Hippocampal formation (tissue), 2 donors: Measurements from ENCODE around the gene RHOB.
A peak's percentile ranks its signal among the peaks of the same experiment; 100 is the strongest.

Experiments used
- DNase-seq, 2 donors: peaks; one replicate each; lab custom pipeline; 2025; lab: John Stamatoyannopoulos, UW

RHOB gene

DNA sequence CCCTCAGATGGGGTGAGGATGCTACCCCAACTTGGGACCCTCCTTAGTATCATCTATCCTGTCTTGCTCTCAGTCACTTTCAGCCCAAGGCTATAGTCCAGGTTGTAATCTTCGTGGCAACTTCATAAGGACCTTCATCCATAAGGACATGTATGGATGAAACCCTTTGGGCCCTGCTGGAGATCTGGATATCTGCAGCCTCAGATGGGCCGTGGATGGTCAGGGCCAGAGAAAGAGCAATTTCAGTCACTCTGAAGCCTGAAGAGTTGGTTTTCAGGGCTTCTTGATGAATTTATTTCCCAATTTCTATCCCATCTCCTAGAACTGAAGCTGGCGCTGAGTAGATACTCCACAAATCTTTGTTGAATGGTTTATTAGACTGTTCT is 28.7 kb downstream of the RHOB start:
- DNase-seq: no peak

DNA sequence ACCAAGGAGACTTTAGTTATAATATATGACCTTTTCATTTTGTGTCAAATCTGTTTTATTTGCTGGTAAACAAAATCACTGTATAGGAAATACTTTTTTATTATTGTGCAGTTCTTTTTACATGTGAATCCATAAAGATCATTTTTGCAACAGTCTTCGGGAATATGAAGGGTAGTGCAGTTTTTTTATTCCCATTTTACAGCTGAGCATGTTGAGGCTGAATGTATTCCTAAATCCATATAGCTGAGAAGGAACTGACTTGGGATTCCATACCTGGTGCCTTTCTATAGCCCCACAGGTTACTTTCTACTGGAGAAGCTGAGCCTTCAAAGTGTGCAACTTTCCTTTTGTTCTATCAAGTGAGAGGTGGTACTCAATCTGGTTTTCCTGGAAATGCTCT is 29.6 kb downstream of the RHOB start:
- no peak for DNase-seq

DNA sequence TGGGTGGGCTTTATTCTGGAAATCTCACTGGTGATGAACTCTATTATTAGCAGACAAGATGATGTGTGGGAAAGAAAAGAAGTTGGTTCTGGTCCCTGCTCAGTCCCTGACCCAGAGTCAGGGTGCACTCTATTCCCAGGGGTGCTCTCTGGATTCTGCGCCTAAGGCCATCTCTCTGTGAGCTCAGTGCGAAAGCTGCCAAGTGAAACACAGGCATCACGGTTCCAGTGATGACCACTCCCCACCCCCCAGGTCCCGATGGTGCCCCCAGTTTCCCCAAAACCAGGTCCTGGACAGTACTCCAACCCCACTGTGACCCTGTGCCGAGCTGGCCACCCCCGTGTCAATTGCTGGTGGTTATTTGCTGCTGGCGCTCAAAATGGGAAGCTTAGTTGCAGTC is 30.1 kb downstream of the RHOB start:
- DNase-seq: no peak

DNA sequence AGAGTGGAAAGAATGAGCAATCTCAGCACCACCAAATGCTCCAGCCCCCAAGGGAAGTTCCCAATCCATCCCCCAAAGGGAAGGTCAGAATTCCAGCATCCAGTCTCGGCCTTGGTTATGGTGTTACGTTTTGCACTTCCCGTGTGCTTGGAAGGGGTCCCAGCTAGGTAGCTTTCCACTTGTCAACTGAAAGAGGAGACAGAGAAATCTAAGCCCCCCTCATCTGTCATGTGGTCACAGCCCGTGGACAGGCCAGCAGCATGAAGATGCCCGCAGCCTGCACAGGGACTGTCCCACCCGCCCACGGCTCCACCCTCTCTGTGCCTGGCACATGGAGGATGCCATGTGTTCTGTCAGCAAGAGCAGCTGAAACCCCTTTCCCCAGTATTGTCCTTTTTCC is 32.1 kb downstream of the RHOB start:
- no peak for DNase-seq

DNA sequence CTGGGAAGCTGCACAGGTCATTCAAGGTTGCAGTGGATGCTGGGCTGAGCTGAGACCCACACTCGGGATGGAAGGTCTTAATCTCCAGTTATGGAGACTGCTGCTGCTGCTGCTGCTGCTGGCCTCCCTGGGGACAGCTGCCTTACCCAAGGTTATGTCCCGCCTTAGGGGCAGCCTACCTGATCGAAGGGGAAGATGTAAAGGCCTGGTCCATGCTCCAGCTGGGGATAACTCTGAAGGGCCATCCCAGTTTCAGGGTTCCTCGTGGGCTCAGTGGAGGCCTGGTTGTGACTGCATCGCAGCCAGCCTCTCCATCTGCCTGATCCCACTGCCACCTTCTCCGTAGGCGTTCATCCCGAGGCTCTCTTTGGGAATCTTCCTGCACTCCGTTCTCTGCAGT is 33.0 kb downstream of the RHOB start:
- DNase-seq: no peak

DNA sequence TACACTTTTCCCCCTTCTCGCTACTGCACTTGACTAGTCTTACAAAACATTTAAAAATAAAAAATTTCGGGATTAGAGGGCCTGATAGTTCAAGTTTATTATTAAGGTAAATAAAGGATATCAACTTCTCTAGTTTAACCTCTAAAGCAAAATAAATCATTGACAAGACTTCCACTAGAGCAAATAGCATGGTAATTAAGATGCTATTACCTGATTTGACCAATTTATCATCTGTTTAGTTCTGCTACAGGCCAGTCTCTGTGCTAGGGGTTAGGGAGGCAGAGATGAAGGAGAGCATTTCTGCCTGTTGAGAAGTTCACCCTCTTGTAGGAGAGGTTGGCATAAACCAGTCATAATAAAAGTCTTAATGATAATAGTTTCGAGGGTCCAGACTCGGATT is 34.0 kb downstream of the RHOB start:
- DNase-seq: no peak

DNA sequence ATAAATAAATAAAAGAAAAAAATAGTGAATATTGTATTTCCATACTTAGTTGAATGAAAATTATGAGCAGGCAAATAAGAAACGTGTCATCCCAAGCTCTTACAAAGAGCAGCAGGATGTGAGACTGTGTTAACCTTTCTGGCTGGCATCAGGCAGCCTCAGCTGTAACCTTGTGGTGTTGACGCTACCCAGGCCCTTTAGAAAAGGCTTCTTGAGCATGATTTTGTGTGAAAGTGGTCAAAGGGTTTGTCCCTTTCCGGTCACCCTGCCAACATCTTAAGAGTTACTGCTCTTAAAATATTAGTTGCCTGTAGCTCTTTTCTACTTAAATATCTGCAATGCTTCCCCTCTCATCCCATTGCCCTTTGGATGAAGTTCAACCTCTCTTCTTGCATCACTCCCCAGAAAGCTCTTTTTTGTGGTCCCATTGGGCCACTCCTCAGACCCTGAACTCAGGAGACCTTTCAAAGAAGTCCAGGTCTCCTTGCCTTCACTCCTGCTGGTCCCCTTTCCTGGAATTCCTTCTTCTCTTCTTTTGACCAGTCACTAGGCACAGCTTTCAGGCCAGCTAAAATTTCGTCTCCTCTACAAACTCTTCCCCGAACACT is 35.0 kb downstream of the RHOB start:
- no peak for DNase-seq

DNA sequence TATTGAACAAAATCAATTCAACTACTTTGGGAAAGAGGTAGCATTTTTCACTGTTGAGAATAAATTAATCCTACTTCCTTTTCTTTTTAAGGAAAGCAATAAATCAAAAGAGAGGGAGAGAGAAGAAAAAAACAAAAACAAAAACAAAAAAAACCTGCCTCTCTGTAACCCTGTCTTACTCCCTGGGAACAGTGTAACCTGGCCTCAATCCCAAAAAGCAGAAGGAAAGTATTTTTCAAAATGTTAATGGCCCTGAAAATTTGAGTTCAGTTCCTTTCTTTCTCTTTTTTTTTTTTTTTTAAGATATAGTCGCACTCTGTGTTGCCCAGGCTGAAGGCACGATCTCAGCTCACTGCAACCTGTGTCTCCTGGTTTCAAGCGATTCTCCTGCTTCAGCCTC is 35.9 kb downstream of the RHOB start:
- no peak for DNase-seq

DNA sequence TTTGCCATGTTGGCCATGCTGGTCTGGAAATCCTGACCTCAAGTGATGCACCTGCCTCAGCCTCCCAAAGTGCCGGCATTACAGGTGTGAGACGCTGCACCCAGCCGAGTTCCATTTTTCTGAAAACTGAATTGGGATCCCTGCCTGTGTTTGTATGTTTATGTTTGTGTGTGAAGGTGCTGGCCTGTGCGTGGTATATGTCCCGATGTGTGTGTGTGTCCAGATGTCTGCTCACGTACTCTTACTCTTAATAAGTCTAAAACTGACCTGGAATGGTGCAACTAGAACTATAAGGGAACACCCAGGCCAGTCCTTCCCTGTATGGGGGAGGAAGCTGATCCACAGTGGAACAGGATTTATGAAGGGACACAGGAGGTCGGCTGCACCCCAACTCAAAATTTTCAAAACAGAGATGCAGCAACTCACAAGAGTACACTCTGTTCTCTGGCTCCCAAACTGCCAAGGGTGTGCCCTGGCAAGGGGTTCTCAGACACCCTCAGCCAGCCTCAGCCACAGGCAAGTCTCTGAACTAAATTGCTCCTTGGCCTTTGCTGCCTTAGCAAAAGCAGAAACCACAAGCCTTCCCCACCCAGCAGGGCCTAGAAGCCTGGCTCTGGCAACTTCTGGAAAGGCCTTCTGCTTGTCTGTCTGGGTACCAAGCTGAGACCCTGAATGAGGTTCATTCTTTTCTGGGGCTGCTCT is 36.5 kb downstream of the RHOB start:
- DNase-seq: peak; percentile 43 to 46

DNA sequence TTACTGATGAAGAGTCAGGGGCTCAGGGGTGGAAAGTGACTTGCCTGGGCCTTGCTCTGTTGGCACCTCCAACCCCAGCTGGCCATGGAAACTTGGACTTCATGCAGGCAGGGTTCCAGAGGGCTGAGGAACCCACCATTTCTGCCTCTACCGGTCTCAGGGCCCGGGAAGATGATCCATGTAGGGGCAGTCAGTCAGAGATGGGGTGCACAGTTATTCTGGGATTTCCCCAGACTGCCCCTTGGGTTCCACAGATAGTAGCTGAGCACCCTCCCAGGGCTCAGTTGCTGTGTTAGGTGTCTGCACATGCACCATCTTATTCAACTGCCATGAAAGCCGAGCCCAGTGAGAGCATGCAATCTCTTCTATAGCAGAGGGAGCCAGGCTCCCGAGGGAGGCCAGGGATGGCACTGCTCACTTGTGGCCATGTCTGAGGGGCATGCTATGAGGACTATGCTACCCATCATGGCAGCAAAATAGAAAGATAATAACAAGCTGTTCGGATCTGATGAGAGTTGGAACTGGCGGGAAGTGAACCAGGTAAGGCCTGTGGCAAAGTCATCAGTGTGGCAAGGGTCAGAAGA is 37.3 kb downstream of the RHOB start:
- DNase-seq: no peak

DNA sequence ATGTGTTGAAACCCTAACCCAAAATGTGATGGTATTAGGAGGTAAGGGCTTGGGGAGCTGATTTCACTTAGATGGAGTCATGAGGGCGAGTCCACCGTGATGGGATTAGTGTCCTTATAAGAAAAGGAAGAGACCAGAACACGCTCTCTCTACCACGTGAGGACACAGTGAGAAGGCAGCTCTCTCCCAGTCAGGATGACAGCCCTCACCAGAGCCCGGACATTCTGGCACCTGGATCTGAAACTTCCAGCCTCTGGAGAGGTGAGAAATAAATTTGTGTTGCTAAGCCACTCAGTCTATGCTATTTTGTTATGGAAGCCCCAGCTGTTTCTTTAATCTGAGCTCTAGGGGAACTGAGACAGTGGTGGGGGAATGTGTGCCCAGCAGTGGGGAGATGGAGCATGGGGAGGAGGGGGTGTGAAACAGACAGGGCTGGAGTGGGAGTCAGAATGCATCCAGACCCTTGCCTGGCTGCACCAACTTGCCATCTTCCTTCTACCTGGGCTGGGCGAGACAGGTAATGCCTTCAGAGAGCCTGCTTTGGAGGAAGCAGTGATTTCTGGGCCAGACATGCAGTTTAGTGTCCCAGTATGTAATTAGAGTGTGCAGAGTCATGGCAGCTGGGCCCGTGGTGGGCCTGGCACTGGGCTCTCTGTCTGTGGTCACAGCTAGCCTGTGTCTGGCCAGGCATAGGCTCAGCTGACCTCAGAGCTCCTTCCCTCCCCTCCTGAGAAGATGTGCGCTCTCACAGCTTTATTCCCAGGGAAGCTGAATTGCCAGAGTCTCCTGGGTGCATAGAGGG is 38.1 kb downstream of the RHOB start:
- no peak for DNase-seq

DNA sequence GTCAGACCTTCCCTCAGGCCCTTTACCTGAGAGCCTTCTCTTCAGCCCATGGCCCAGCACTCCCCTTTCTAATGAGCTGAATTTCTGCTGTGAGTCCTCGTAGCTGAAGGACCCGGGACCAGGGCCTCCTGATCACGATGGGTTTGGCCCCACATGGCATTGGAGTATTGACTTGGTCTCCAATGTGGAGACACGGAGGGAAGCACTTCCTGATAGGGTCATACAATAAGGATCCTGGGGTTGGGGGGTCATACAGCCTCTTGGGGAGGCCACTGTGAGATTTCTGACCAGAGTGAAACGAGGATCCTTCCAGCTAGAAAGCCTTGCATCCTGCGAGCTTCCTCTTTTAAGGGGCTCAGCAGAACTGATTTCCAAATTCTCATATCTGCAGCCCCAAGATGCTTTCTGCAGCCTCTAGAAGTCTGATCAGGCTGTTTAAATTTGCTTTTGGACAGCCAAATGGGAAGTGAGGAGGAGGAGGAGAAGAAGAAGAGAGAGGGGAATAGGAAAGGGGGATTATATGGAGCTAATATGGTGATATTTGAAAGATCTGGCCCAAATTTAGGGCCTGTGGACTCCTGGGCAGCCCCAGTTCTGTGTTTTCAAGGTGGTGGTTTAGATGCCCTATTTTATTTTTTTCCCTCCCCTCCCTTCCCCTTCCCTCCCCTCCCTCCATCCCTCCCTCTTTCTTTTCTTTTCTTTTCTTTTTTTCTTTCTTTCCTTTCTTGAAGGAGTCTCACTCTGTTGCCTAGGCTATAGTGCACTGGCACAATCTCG is 38.9 kb downstream of the RHOB start:
- DNase-seq: no peak

DNA sequence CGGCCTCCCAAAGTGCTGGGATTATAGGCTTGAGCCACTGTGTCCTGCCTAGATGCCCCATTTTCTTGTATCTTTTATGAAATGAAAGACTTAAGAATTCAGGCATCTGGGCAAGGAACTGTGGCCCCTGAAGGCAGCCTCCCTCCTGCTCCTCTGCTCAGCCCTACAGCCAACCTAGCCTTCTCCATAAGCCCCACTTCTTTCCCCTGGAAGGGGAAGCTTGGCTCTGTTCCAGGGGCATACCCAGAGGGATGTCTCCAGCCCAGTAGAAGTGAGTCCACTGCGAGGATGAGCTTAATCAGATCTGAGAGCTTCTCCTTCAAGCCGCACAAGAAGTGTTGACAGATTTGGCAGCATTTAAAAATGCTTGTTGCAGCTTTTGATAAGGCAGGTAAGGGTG is 39.7 kb downstream of the RHOB start:
- DNase-seq: no peak

DNA sequence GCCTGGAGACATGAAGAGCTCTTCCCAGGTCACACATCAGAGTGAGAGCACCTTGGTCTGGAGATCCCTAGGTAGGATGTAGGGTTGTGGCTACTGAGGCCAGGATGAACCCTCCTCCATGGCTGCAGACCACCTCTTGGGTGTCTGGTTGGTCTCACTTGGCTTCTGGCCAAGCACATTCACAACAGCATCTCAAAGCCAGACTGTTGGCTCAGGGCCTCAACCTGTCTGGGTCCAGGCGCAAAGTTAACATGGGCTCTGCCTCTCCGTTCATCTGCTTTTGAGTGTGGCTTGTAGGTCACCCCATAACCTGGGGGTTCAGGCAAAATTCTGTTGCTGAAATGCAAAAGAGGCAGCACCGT is 40.1 kb downstream of the RHOB start:
- no peak for DNase-seq

DNA sequence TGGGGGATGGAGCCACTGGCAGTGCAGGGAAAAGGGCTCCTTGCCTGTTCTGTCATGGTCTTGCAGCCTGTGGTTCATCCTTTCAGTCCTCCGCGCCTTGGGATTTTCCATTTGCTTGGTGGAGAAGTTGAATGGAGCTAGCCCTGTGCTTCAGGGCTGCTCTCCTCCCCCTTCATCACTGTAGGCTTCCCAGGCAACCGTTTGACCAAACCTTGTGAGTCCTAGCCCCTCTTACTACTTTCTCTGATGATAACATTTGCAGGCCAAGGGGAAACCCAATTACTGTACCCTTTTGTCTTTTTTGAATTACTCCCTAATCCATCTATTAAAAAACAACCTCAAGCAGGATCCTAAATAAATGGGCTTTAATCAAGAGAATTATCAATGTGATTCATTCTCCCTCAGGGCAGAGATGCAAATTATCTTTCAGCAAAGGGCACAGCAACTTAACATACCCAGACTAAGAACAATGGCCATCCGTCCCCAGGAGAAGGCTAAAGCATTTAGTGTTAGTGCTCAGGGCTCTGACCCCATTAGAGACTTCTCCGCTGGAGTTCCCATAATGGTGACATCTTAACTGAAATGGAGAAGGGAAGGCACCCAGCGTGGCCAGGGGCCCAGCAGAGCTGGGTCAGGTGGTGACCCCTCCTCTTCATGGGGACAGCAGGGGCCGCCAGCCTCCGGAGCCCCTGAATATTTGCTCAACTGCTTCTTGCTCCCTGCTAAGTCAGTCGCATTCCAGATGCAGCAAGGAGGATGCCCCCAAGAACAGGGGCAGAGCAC is 40.7 kb downstream of the RHOB start:
- DNase-seq: no peak

DNA sequence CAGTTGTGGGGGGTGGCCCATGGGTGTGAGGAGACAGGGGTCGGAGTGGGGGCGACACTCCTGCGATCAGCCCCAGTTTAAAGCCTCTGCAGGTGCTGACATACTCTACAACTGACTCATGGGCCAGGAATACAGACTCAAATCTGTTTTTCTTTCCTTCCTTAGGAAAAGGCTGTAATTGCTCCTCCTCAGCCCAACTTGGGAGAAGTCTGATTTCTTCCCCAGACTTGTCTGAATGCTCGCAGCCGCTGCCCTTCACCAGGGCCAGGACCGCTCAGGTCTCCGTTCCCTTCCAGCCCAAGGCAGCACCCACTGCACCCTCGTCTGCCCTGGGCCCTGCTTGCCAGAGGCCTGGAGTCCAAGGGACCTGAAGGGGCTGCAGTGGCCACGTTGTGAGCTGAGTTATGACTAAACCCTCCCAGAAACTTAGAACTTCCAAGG is 41.3 kb downstream of the RHOB start:
- no peak for DNase-seq

DNA sequence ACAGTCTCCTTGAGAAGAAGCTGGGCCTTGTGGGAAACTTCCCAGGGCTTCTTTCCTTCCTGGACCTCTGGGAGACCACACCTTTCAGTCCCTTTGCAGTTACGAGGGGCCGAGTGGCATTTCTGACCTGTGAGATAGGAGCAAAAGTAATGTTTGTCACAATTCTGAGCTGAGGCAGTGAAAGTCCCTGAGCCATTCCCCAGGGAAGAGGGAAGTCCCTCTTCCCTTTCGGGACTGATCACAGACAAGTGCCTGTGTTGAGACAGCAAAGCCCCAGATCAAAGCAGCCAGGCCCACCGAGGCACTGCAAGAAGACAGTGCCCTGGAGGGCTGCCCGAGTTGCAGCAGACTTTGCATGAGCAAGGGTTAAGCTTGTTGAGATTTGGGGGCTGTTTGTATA is 41.9 kb downstream of the RHOB start:
- DNase-seq: no peak

DNA sequence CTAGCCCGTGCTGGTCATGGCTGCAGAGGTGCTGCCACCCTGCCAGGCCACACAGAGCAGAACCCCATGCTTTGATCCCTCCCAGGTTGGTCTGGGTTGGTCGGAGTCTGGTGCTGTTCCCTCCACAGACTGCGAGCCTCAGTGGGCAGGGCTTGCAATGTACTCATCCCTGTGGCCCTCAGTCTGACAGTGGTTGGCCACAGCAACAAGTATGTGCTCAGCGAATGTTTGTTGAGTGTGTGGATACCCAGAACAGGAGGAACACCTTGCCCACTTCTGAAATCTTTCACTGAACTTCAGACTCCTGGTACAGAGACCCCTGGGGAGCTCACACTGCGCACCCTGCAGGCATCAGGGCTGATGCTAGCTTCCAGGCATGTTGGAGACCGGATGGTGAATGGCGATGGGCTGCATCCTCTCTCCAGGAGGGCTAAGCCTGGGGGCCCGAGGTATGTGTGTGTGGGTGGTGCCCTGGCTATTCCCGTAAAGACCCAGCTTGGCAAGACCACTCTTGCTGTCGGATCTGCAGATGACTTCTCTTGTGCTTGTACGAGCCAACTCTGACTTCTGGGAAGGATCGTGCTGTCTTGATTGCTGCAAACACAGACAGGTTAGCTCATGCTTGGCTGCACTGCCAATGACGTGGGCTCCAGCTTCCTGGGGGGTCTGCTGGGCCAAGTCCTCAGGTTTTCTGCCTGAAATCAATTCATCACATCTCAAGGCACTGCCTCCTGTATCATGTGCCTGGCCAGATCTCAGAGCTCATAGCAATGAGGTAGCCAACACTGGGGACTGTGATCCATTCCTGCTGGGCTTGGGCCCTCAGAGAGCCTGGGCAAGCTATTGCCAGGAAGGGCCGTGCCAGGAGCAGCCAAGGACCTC is 43.7 kb downstream of the RHOB start:
- peak in 1 of 2 donors; percentile 13 for DNase-seq

DNA sequence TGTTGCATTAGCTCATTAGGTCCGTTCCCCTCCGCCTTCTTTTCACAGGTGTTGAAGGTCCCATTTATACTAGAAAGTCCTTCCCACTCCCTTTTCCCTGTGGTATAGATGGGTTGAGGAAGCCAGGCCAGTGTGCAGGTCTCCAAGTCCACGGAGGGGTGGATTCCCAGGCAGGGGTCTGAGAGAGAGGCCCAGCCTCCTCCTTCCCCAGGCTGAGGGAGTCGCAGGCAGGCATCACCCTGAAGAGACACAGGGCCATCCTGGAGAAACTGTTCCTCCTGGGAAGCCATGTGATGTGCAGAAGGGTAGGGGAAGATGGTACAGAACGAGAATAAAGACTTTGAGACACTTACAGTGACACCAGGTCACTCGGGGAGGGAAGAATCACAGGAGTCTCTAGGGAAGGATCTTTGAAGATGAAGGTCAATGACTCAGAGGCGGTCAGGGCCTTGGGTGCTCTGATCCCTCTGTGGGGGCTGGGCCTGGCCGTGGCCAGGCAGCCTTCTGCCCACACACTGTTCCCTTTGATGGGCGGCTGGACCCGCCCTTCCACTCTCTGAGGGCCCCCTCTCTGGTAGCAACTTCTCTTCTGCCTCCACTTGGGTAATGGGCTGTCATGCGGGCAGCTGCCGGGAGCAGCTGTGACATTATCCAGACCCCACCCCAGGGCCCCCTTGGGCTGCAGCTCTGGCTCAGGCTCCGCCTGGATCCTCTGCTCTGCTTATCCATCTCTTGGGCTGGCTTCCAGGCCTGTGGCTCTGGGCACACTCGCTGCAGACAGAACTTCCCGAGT is 45.1 kb downstream of the RHOB start:
- DNase-seq: peak in 1 of 2 donors; percentile 17
